A549 treated with dexamethasone at 1 μM for 4 hours (cell line): Measurements from ENCODE around the gene PRSS2. TPM values are rescaled to one million over a fixed set of nuclear protein-coding genes. Genes with fewer than 3 reads are reported as not detected.

Experiments used
- total RNA-seq: library from RNA; stranded (reverse); fragments of 200-300 nt; extraction: Qiagen RNA extraction; gene quantifications from 5 replicates; pipeline ENCODE4 v1.2.3, GENCODE V29; 2022

The PRSS2 gene
- not detected in 5 replicates for total RNA-seq

DNA sequence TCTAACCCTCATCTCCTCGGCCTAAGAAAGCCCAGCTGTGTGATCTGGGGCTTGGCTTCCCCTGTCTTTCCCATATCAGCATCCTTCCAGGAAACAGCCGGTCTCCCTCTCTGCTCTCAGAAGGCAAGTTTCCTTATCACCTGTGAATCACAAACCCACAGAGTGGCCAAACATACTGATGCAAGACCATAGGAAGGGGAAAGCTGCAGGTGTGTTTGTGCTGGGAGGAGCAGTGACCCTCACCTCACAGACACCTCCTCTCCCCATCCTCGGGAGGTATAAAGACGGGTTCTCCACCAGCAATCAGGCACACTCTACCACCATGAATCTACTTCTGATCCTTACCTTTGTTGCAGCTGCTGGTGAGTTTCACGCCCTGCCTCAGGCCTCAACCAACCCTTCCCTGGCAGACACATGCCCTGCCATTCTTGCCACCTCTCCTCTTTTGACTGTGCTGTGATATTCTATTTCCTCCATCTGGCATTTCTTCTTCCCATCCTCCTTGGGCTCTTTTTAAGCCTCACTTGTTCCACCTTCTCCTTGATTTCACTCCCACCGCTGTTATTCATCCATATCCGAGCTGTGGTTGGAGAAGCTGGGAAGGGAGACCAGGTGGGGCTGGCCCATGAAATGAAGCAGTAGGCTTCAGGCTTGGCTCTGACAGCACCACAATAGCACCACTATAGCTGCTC, at the start of gene PRSS2:
PRSS2 (plus strand) TSS at position 310 of the 692 bp plus-strand sequence; CDS start at position 323, 13 bp downstream.

DNA sequence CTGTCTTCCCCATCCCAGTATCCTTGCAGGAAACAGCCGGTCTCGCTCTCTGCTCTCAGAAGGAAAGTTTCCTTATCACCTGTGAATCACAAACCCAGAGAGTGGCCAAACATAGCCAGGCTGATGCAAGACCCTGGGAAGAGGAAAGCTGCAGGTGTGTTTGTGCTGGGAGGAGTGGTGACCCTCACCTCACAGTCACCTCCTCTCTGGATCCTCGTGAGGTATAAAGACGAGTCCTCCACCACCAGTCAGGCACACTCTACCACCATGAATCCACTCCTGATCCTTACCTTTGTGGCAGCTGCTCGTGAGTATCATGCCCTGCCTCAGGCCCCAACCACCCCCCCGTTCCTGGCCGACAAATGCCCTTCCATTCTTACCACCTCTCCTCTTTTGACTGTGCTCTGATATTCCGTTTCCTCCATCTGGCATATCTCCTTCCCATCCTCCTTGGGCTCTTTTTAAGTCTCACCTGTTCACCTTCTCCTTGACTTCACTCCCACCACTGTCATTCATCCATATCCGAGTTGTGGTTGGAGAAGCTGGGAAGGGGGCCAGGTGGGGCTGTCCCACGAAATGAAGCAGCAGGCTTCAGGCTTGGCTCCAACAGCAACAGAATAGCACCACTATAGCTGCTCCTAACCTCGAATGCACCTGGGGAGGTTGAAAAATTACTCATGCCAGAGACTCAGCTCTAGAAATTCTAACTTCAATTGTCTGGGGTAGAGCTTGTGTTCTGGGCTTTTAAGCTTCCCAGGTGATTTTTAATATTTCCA, 21.4 kb upstream of the PRSS2 start, which contains the start of gene PRSS1:
PRSS1 (plus strand) TSS at position 255 of the 776 bp plus-strand sequence; CDS start at position 268, 13 bp downstream.

Other genes with a start within 250 kb of the PRSS2 start
- gene PRSS1, start 21.5 kb upstream of the PRSS2 start, total RNA-seq: not detected in 5 replicates
- gene EPHB6, start 84.1 kb downstream of the PRSS2 start, total RNA-seq: 0.20 to 0.84 TPM (median 0.77 TPM) in 5 replicates
- not detected in 5 replicates for gene TRPV6, start 114.8 kb downstream of the PRSS2 start, total RNA-seq
- gene TRPV5, start 162.8 kb downstream of the PRSS2 start, total RNA-seq: not detected in 5 replicates
- gene LLCFC1, start 168.5 kb downstream of the PRSS2 start, total RNA-seq: not detected in 5 replicates
- gene KEL, start 191.4 kb downstream of the PRSS2 start, total RNA-seq: 0.05 TPM in 1 of 5 replicates, not detected in the others